Kasumi-1 (cell line): Measurements from ENCODE around the gene RPS6KA6.

Experiments used
- DNase-seq, 2 experiments: peaks; one replicate each; lab custom pipeline; 2025; lab: John Stamatoyannopoulos, UW

The RPS6KA6 gene

DNA sequence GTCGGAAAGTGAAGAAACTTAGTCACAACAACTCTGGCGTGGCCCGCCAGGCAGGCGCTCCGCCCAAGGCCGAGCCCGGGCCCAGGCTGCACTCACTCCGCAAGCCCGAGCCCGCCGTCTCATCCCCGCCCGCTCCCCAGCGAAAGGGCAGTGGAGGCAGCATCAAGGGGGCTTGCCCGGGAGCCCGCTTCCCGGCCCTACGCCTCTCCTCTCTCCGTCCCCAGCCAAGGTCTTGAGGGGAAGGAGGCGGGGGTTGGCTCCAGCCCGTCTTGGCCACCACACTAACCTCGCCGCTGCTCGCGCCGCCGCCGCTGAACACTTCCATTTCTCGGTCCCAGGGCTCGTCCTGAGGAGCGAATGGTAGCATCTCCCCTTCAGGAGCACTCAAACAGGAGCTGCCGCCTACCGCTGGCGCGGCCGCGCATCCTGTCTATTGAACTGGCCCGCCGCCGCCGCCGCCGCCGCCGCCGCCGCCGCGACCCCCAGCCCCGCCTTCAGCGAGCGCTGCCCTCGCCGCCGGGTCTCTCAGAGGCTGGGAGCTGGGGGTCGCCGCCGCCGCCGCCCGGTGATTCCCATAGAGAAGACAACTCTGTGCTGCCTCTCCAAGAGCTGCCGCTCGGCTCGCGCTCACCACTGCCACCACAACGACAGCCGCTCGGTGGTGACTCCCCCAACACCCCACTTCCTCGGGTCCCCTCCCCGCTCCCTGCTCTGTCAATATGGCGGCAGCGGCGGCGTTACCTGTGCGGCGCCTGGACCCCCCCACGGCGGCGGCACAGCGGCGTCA, at the start of gene RPS6KA6:
RPS6KA6 (minus strand) TSS at position 667 of the 787 bp plus-strand sequence; CDS start at position 367, 300 bp downstream.
- DNase-seq, result no peak

DNA sequence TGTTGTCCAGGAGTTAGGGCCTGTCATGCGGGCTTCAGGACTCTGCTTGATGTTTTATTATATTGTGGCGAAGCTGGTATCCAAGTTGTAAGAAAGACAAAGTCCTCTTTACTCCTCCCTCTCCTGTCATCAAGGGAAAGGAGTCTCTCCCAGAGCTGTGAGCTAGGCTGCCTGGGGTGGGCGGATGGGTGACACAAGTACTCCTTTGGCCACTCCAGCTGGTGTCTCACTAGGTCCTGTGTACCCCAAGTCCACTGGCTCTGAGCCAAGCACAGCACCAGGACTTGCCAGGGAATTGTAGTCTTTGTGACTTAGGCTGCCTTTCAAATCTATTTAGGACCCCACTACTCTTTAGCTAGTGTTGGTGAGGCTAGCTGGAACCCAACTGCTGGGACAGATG, 36.7 kb upstream of the RPS6KA6 start:
- DNase-seq, result no peak

DNA sequence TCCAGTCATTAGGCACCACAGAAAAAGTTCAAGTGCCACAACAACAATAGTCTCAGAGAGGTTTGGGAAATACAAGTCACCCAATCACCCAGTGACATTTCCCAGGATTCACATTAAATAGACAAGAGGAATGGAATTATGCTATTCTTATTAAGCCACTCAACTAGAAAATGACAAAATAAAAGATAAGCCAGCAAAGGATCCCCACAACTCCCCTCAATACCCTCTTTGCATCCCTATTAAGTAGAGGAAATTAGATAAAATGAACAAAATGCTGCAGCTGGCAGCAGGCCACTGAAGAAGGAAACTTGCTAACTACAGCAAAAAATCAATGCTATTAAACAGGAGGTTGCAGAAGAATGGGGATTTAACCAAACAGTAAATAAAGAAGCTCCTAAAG, 35.3 kb upstream of the RPS6KA6 start:
- no peak for DNase-seq

DNA sequence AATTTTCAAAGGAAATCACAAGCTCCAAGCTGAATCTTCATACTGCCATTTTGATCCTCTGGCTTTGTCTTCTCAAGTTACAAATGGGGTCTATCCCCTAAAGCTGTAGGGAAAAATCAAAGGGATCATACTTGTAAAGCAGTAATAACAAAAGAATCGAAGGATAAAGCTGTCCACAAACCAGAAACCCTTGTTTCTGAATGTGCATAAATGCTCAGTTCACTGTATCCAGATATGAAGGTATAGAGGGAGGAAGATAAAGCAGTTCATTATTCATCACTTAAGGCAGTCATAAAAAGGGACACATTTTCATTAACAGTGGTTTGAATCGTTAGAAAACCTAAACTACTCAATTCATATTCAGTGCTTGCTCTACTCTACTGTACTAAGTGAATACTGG, 33.2 kb upstream of the RPS6KA6 start:
- no peak for DNase-seq

DNA sequence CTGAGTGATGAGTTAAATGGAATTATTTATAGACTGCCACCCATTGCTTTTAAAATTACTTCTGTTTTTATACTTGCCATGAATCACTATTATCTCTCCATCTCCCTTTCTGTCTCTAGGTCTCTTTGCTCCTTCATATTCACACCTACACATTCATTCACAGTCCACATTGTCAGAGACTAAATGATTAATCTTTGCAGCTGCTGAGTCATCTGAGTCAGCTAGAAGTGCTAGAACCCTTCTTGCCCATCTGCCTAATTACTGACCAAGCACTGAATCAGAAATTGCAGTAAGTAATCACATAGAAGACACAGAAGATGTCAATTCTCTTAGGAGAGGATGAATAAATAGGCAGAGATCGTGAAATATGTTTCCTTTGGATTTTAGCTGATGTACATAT, 31.6 kb upstream of the RPS6KA6 start:
- DNase-seq, result no peak

DNA sequence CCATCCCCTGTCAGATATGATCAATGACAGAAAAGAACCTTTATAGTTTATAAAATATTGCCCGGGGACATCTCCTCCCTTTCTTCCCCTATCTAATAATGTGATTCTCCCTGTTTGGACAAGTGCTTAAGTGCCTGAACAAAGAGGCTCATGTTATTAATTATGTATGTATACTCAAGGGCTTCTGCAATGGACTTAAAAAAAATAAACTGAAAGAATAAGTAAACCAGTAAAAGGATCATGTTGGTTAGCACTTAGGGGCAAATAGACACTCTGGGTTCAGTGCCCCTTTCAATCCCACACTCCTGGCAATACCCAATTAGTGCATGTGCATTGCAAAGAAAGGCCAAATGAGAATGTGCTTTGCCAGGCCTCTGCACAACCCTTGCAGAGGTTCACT, 30.7 kb upstream of the RPS6KA6 start:
- no peak for DNase-seq

DNA sequence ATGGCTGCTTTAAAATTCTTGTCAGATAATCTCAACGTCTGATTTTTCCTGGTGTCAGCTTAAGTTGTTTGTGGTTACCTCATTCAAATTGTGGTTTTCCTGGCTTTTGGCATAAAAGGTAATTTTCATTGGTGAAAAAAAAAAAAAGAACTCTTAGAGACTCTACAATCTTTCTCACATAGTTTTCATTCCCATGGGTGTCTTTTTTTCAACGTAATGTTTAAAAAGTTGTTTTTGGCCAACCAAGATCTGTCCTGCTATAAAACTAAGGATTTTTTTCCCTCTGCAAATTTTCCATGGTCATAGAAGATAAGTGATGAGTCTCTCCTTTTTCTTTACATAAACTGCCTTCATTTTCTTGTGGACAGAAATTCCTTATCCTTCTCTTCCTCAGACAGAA, 28.9 kb upstream of the RPS6KA6 start:
- DNase-seq, result no peak

DNA sequence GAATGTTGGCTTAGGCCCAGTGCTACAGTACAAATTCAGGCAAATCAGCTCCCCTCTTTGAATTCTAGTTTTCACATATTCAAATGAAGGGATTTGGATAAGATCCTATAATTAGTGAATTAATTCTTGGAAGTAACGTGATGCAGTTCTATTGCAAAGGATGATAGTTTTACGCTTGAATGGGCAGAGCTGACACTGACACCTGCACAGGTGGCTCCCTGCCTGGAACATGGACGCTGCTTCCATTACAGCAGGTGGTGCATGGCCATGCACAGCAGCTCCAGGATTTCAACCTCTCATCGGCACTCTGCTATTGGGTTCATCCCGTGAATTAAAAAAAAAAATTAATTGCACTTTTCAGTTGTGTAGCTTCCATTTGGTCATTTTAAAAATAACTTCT, 28.4 kb upstream of the RPS6KA6 start:
- DNase-seq, result no peak

DNA sequence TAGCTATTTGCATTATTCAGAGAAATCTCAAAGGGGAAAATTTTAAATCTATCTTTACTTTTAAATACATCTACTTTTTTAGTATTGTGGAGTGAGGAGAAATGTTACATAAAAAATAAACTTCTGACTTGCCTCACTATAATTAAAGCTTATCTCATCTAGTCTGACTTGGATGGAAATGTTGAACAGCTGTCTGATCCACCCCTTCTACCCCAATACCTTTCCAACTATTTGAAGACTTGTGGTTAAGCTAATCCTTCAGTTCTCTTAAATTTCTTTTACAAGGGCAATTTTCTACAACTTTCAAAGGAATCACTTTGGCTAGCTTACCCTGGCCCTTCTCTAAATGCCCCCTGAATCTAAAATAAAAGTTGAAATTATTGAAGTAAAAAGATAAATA, 17.3 kb upstream of the RPS6KA6 start:
- DNase-seq, result no peak

DNA sequence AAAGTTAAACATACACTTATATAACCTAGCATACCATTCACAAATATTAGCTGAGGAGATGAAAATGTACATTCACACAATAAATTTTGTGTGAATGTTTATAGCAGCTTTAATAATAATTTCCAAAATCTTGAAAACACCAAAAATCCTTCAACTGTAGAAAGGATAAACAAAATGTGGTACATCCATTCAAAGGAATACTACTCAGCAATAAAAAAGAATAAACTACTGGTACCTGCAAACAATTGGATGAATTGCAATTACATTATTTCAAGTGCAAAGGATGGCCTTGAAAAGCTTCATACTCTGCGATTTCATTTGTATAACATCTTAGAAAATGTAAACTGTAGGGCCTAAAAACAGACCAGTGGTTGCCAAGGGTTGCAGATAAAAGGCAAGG, 11.7 kb upstream of the RPS6KA6 start:
- DNase-seq, result no peak

DNA sequence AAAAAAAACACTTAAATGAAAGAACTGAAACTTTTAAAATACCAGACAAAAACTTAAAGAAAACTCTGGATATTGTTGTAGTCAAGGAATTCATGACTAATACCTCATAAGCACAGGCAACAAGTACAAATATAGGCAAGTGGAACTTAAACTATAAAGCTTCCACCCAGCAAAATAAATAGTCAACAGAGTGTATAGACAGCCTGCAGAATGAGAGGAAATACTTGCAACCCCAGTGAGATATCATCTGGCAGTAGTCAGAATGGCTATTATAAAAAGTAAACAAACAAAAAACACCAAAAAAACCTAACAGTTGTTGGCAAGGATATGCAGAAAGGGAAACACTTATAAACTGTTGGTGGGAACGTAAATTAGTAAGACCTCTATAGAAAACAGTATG, 9.6 kb upstream of the RPS6KA6 start:
- DNase-seq, result no peak

DNA sequence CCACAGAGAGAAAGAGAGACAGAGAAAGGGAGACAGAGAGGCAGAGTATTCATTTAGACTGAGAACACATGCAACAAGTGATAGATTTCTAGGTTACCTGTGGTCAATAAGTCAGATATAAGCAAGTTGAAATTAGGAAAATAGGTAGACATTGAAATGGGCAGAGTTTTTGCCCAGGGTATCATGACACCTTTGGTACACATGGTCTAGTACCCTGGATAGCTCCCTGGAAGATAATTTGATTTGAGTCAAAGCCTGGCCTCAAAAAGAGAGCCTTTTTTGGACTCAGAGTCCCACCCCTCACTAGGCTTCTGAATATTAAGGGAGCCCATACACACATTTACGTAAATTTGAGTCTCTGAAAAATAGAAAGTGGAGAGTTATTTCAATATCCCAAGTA, 4.0 kb upstream of the RPS6KA6 start:
- DNase-seq, result no peak

DNA sequence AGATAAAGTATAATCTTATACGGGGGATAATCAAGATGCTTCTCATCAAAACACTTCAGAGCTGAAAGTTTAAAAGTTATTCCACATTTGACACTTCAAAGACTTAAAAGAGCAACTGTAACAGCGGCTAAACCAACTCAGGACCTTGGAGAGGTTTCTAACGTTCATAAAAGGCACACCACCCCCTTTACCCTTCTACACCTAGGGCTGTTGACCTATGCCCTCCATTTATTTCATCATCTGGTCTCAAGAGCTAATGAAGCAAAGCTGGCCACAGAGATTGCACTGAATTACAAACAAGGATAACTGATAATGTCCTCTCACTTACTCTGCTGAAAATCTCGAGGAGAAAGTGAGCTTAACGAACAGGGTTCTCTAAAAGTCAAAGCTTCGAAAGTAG, 1.1 kb upstream of the RPS6KA6 start:
- no peak for DNase-seq

DNA sequence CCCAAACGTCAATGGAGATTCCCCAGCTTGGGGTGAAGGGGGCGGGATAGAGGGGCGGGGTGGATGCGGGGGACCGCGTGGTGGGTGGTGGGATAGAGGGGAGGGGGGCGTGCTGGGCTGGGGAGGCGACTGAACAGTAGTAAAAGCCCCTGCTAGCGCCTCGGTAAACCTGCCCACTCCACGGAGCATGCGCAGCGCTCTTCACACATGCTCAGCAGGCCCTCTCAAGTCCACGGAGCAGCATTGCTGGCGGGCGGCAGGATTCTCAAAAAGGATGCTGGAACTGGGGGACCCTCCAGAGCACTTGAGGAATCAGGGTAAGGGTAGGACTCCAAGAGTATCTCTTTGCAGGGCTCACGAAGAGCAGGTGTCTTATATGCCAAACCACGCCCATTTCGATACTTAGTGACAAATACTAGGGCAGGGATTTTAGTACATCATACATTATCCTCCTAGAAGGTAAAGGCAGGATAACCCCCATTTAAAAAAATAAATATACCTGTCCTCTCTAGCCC, 378 bp upstream of the RPS6KA6 start:
- DNase-seq, result no peak

DNA sequence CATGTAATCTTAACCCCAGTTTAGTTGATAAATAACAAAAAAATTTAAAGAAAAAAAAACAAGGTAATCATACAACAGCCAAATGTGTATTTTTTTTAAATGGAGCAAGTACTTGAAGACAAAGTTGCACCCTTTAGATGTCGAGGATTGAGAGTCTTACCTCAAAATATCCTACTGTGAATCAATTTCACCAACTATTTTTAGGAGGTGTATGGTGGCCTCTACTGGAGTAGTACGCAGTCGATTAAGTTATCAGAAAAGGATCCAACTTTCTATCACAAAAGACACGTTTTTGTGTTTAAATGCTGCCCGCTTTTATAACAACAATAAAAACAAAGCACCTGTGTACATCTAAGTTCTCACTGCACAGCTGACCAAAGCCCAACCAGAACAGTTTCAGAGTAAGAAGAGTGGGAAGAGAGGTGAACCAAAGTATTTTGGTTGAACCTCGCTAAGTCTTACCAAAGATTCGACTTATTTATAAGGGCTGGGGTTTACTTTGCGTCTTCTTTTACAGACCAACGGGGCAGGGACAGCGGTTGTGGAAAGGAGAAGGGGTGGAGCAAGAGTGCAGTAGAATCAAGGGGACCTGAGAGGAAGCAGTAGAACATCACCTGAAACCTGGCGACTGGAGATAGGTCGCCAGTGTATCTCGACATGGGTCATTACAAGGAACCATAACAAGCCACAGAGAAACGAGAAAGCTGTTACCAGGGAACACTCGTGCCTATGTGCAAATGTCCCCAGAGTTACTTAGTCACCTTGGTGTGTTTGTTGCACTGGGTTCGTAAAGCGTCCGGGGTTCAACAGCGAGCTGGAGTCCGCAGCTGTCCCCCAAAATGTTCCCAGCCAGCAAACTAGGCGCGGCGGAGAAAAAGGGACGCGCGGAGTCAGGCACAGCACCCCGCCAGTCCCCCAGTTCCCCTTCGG, 1.1 kb downstream of the RPS6KA6 start:
- DNase-seq, result no peak

DNA sequence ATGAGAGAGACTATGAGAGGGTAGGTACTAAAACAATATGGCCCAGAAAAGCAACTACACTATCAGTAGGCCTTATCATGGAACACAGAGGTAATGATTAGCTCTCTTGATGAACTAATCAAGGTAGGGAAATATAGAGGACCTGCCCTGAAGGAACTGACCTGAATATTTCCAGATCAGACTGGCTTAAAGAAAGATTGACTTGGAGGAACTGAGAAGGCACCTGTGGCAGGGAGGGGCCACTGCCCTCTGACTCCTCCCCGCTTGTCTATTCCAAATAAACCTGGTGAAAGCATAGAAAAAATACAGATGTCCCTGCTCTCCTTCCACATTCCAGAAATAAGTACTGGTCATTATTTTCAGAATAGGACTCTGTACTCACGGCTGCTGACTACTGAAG, 5.5 kb downstream of the RPS6KA6 start:
- DNase-seq, result no peak

DNA sequence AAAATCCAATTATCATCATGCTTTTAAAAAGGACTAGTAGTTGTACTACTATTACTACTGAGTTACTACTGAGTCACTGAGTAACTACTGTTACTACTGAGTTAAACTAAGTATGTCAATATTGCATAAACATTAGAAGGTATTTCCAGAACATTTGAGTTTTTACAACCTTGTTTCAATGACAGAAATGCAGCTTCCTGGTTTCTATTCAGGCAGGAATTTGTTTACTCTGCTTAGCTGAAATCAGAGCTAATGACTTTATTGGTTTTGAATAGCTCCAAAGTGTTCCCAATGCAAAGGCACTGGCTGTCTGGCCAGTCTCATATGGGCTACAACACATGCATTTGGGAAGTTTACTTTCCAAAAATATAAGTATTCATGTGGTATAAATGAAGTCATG, 12.0 kb downstream of the RPS6KA6 start:
- no peak for DNase-seq

DNA sequence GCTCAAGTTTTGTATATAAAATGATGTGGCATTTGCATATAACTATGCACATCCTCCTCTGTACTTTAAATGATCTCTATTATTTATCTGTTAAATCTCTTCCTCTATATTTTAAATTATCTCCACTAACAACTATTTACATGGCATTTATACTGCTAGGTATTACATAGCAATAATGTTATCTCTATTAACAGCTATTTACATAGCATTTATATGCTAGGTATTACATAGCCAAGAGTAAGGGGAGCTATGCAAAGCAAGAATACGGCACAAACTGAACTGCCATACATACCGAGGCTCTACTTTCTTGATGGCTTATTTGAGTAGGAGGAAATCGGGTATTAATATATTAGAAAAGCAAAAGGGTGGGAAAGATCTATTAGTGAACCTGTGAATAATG, 12.7 kb downstream of the RPS6KA6 start:
- DNase-seq, result no peak

DNA sequence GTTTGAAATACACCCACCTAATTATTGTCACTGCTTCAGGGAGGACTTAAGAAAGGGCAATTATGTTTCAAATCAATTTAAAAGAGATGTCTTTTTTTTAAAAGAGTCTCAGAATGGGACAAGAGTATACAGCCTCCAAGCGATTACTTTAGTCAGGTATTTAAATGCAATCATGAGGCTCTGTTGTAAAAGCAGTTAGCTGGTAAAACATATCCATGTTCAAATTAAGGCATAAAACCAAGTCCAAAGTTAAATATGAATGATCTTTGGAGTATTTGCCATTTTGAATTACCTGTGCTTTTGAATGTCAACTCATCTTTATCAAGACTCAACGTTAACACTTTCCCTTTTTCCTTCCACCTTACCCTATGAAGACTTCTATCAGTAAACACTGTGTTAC, 13.7 kb downstream of the RPS6KA6 start:
- DNase-seq, result no peak

DNA sequence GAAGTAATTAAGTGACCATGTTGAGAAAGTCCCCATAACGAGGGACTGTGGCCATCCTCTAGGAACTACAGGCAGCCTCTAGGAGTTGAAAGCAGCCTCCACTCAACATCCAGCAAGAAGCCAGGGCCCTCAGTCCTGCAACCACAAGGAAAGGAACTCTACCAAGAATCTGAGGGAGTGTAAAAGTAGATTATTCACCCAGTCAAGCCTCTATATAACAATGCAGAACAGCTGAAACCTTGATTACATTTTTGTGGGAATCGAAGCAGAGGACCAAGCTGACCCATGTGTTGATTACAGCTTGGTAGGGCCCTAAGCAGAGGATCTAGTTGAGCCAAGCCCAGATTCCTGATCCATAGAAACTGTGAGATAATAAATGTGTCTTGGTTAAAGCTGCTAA, 17.1 kb downstream of the RPS6KA6 start:
- DNase-seq, result no peak

DNA sequence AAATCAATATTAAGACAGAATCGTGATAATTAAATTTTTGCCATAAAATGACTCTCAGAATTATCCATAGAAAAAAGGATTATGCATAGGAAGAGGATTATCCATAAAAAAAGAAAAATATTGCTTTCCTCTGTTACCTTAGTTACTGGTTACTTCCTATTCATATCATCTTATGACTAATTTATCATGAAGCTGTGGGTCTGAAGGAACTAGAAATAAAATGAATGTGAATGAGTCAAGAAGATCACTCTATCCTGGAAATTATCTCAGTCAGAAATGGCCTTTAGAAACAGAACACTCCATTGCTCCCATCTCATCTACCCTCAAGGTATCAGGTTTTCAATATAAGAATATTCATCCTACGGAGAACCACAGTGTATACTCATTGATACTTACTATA, 19.4 kb downstream of the RPS6KA6 start:
- DNase-seq, result no peak

DNA sequence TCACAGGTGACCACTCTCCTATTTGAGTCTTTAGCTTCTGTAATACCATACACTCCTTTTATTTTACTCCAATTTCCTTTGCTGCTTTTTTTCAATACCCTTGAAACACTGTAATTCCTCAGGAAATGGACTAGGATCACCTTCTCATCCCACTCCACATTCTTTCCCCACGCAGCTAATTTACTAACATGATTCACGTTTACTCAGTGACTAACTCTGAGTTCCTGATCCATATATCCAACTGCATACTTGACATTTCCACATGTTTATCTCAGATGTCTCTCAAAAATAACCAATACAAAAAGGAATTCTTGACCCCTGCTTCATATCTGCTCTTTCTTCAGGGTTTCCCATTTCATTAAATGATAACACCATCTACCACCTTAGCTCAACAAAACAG, 19.9 kb downstream of the RPS6KA6 start:
- DNase-seq, result no peak

DNA sequence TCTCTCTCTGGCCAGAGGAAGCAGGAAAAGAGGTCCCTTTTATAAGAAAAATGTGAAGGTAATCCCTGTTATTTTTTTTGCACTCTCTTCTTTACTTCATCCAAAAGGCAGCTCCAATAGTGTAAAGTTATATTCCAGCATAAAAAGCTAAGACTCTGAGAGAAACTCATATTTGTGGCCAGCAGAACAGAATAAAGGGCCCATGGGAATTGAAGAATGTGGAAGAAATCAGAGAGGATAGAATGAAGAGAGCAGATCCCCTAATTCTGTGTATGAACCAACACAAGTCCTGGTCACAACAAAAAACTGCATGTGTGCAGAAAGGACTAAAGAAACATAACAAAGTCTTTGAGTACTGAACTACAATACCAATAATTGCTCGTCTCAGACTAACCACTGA, 22.3 kb downstream of the RPS6KA6 start:
- DNase-seq, result no peak
